ENCODE data around the gene FCAR. TPM values are rescaled to one million over a fixed set of nuclear protein-coding genes. Genes with fewer than 3 reads are reported as not detected.

The FCAR gene
- total RNA-seq, 2 donors from 2014 or later = not detected

Small RNA genes within 50 kb of the gene (small RNA-seq; reads per million reads assigned to genes)
- gene RNU6-222P = not detected

Other genes with a start within 250 kb of the FCAR start
- under 1 TPM; 0.33 to 0.52 TPM for gene LILRB1, start 243.8 kb upstream of the FCAR start, total RNA-seq
- 1 to 10 TPM in 1 of 2 donors, under 1 TPM in 1; 0.99 to 1.0 TPM for gene LILRB4, start 211.2 kb upstream of the FCAR start, total RNA-seq
- not detected for gene KIR3DL3, start 149.8 kb upstream of the FCAR start, total RNA-seq
- not detected for gene KIR2DL3, start 135.7 kb upstream of the FCAR start, total RNA-seq
- gene KIR2DL1, start 104.4 kb upstream of the FCAR start, total RNA-seq = not detected
- gene KIR2DL4, start 70.6 kb upstream of the FCAR start, total RNA-seq = not detected
- gene KIR3DL1, start 57.8 kb upstream of the FCAR start, total RNA-seq = not detected
- not detected for gene KIR2DS4, start 41.6 kb upstream of the FCAR start, total RNA-seq
- gene KIR3DL2, start 23.8 kb upstream of the FCAR start, total RNA-seq = not detected
- gene NCR1, start 31.9 kb downstream of the FCAR start, total RNA-seq = not detected
- gene NLRP7, start 73.3 kb downstream of the FCAR start, total RNA-seq = not detected
- gene NLRP2, start 92.1 kb downstream of the FCAR start, total RNA-seq = 10 to 100 TPM in 1 of 2 donors, 1 to 10 TPM in 1; 1.3 to 10.2 TPM
- under 1 TPM in 1 of 2 donors, not detected in 1; 0.78 TPM for gene GP6, start 164.0 kb downstream of the FCAR start, total RNA-seq
- 10 to 100 TPM; 18.4 to 20.4 TPM for gene RDH13, start 188.9 kb downstream of the FCAR start, total RNA-seq
- 10 to 100 TPM; 22.1 to 23.3 TPM for gene EPS8L1, start 201.6 kb downstream of the FCAR start, total RNA-seq
- 100 to 1,000 TPM in 1 of 2 donors, 10 to 100 TPM in 1; 81.2 to 135 TPM for gene PPP1R12C, start 243.4 kb downstream of the FCAR start, total RNA-seq

Data from body of pancreas (tissue), 2 donors.